K562 (cell line): ENCODE results near the gene RPTOR. TPM values are rescaled to one million over a fixed set of nuclear protein-coding genes. Genes with fewer than 3 reads are reported as not detected.

ENCODE experiments used
- ATAC-seq: fragments of 200-7000 bp; cut with Tn5 transposase; 3 replicates; pipeline ENCODE4 v1.9.1; 2020; ENCODE audit warnings: moderate library complexity
- BruUV-seq: library from RNA; stranded (reverse); fragments of 400-500 nt; replicated peaks from 2 replicates; lab custom pipeline; 2021; lab: Mats Ljungman, UMichigan
- CTCF ChIA-PET: fragments of 300-600 bp; formaldehyde crosslinking; extraction: SDS; loops from one replicate; lab custom pipeline; 2021; ENCODE audit warnings: low intra/inter-chr PET ratio; lab: Yijun Ruan, JAX
- POLR2A ChIA-PET: fragments of 300-600, 350-650 bp; sonication (Branson Sonifier 250); formaldehyde crosslinking; extraction: SDS; loops from one replicate; lab custom pipeline; 2021; ENCODE audit warnings: antibody characterized with exemption, inconsistent platforms; lab: Yijun Ruan, JAX
- DNase-seq, 4 experiments: peaks; one replicate each; pipeline versions ENCODE4 v3.0.0 to v3.0.0-alpha.2; 2011 to 2018; ENCODE audit warnings: low spot score in 3 of 4, mixed read lengths in 3 of 4; ENCODE audit errors: extremely low read depth in 1 of 4
- FAIRE-seq: peaks from 2 replicates; lab custom pipeline; 2011; peaks lifted over from hg19 to GRCh38; lab: Jason Lieb, UNC
- H2AFZ ChIP-seq: 2 replicates; pipeline ENCODE4 v1.6.0; 2011; ENCODE audit warnings: low read depth, low read length, control low read depth, inconsistent platforms
- H3K27ac ChIP-seq: fragments of 200-600 bp; 3 replicates; pipeline ENCODE4 v1.8.0; 2011; ENCODE audit warnings: low read depth, mild to moderate bottlenecking, control low read depth, inconsistent platforms, low read length, moderate library complexity, mixed read lengths; ENCODE audit errors: extremely low read depth
- H3K27me3 ChIP-seq, 2 experiments: fragments of 300-600 bp in 1 of 2; 2 replicates in 1 of 2; 3 replicates in 1 of 2; pipeline versions ENCODE4 v1.6.0 to v1.8.0; 2011; ENCODE audit warnings: inconsistent platforms in 2 of 2, low read length in 2 of 2, mild to moderate bottlenecking in 1 of 2, mixed read lengths in 1 of 2, moderate library complexity in 1 of 2; ENCODE audit not compliant: control insufficient read depth in 2 of 2, insufficient read depth in 2 of 2
- H3K36me3 ChIP-seq: fragments of 300-600 bp; 3 replicates; pipeline ENCODE4 v1.8.0; 2011; ENCODE audit warnings: mild to moderate bottlenecking, low read length, inconsistent platforms; ENCODE audit not compliant: control insufficient read depth, insufficient read depth
- H3K4me1 ChIP-seq, 2 experiments: fragments of 200-600 bp in 1 of 2; replicated peaks in 1 of 2; 2 replicates in 1 of 2; 3 replicates in 1 of 2; pipeline versions ENCODE4 v1.5.1 to v1.8.0; 2011; ENCODE audit warnings: inconsistent platforms in 2 of 2, low read length in 2 of 2, mild to moderate bottlenecking in 1 of 2, mixed read lengths in 1 of 2, moderate library complexity in 1 of 2; ENCODE audit not compliant: control insufficient read depth in 2 of 2, insufficient read depth in 2 of 2
- H3K4me2 ChIP-seq: 2 replicates; pipeline ENCODE4 v1.6.1; 2011; ENCODE audit warnings: low read length, control low read depth, inconsistent platforms, mixed read lengths; ENCODE audit not compliant: insufficient read depth
- H3K4me3 ChIP-seq: fragments of 200-600 bp; sonication (generic), shearing (Covaris generic); 2 replicates; pipeline ENCODE4 v1.5.1; 2016; ENCODE audit warnings: control low read depth, inconsistent platforms
- H3K79me2 ChIP-seq: fragments of 200-600 bp; 3 replicates; pipeline ENCODE4 v1.8.0; 2011; ENCODE audit warnings: low read length, inconsistent platforms; ENCODE audit not compliant: control insufficient read depth, insufficient read depth
- H3K9ac ChIP-seq, 2 experiments: 2 replicates each; pipeline versions ENCODE4 v1.6.0 to v1.6.1; 2011; ENCODE audit warnings: low read depth in 2 of 2, low read length in 2 of 2, control low read depth in 1 of 2, inconsistent platforms in 1 of 2, mild to moderate bottlenecking in 1 of 2, mixed read lengths in 1 of 2; ENCODE audit not compliant: insufficient read depth in 1 of 2
- H3K9me1 ChIP-seq: one replicate; pipeline ENCODE4 v1.6.0; 2011; ENCODE audit warnings: inconsistent platforms, mild to moderate bottlenecking, low read length, moderate library complexity; ENCODE audit not compliant: control insufficient read depth, insufficient read depth
- H3K9me3 ChIP-seq: replicated peaks from 2 replicates; pipeline ENCODE4 v1.5.1; 2011; ENCODE audit warnings: low read depth, low read length, inconsistent platforms; ENCODE audit not compliant: control insufficient read depth, insufficient read depth
- H4K20me1 ChIP-seq: replicated peaks from 2 replicates; pipeline ENCODE4 v1.6.1; 2011; ENCODE audit warnings: low read length, inconsistent platforms, mixed read lengths; ENCODE audit not compliant: control insufficient read depth, insufficient read depth
- ARID2 ChIP-seq: fragments of 450-650 bp; IDR thresholded peaks from 2 replicates; pipeline ENCODE4 v1.6.1; 2017; ENCODE audit warnings: antibody characterized with exemption, mild to moderate bottlenecking
- BCL6 ChIP-seq: fragments of 250-450 bp; sonication (Bioruptor Pico); IDR thresholded peaks from 2 replicates; pipeline ENCODE4 v1.4.0; 2020
- FOSL1 ChIP-seq: fragments of 200-800 bp; sonication (Bioruptor generic); conservative IDR thresholded peaks from 2 replicates; pipeline ENCODE4 v1.6.1; 2016; ENCODE audit warnings: missing genetic modification characterization, missing compliant biosample characterization
- GATAD2A ChIP-seq: fragments of 450-650 bp; IDR thresholded peaks from 2 replicates; pipeline ENCODE4 v1.6.1; 2017
- KLF16 ChIP-seq: IDR thresholded peaks from 2 replicates; pipeline ENCODE4 v1.6.1; 2016; ENCODE audit warnings: antibody characterized with exemption
- NFE2 ChIP-seq: IDR thresholded peaks from 2 replicates; pipeline ENCODE4 v1.6.1; 2014; ENCODE audit warnings: antibody characterized with exemption, low read depth
- PHB2 ChIP-seq: fragments of 450-650 bp; IDR thresholded peaks from 2 replicates; pipeline ENCODE4 v1.6.1; 2017; ENCODE audit warnings: low read depth
- ZC3H8 ChIP-seq: fragments of 450-650 bp; IDR thresholded peaks from 2 replicates; pipeline ENCODE4 v1.6.1; 2017
- ZNF644 ChIP-seq: fragments of 200-800 bp; sonication (Bioruptor generic); IDR thresholded peaks from 2 replicates; pipeline ENCODE4 v1.6.1; 2016; ENCODE audit warnings: low read depth, missing genetic modification characterization, missing compliant biosample characterization
- ZNF75A ChIP-seq: fragments of 450-650 bp; formaldehyde crosslinking; IDR thresholded peaks from 2 replicates; pipeline ENCODE4 v1.4.0; 2020; ENCODE audit warnings: mild to moderate bottlenecking
- WGBS: fragments of 100-300 bp; shearing (Covaris generic); methylation state at CpG from one replicate; pipeline ENCODE4 v1.1.6; 2016; ENCODE audit warnings: low coverage, mixed read lengths; ENCODE audit not compliant: insufficient coverage; ENCODE audit errors: missing lambda C conversion rate; 5-methylcytosine and 5-hydroxymethylcytosine counted together
- in situ Hi-C: fragments of 300-500 bp; cut with MboI; formaldehyde crosslinking; loops from 4 replicates; pipeline ENCODE4 v1.15.0; 2018; ENCODE audit warnings: inconsistent platforms, mixed read lengths
- intact Hi-C: fragments of 100-400 bp; cut with micrococcal nuclease; formaldehyde crosslinking; loops from 2 replicates; pipeline ENCODE4 v1.14.2; 2022
- polyA plus RNA-seq, 8 experiments: library from polyadenylated mRNA; depleted of rRNA in 4 of 8; stranded (reverse) in 5 of 8; unstranded in 3 of 8; fragments of >200 nt; fragmentation: Nextera tagmentation in 2 of 8; fragmentation: Illumina TruSeq in 1 of 8; extraction: Ambion mirVana in 2 of 8; extraction: Trizol in 1 of 8; gene quantifications; 2 replicates each; pipeline versions ENCODE4 v1.2.1 to v1.2.3, GENCODE V29; 2011 to 2014; ENCODE audit warnings: inconsistent platforms in 1 of 8, missing spikeins in 1 of 8
- total RNA-seq, 7 experiments: library from RNA; depleted of rRNA in 6 of 7; stranded (reverse); fragments of >200 nt in 6 of 7; fragmentation: Illumina TruSeq in 2 of 7; extraction: Trizol in 2 of 7; gene quantifications; 2 replicates each; pipeline versions ENCODE4 v1.2.1 to v1.2.3, GENCODE V29; 2011 to 2021; ENCODE audit warnings: low replicate concordance in 1 of 7
- TF ChIP-seq, protein P1 (sequence below): sonication (generic); formaldehyde crosslinking; IDR thresholded peaks from 2 replicates; pipeline ENCODE4 v1.8.1; 2023; ENCODE audit warnings: mild to moderate bottlenecking, missing genetic modification reagents
- TF ChIP-seq, protein P2 (sequence below): sonication (generic); formaldehyde crosslinking; IDR thresholded peaks from 2 replicates; pipeline ENCODE4 v1.5.0; 2020; ENCODE audit warnings: missing genetic modification reagents

The RPTOR gene
- total and polyA plus RNA-seq, 9 of the 15 experiments (the other 6 are each of a cell fraction or from before 2014, with no cell fraction given) = 0.24 to 54.1 (median 10.2) TPM

DNA sequence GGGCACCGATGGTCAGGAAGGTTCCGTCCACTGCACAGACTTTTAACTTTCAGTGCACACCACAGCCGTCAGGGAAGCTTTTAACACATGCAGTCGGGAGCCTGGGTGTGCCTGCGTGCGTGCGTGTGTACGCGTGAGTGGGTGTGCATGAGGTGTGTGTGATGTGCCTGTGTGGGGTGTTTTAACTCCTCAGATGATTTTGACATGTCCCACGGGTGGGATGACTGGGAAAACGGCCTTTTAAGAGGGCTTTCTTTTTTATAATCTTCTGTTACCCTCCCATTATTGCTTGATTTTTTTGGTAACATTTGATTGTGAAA lies 294.3 kb downstream of the RPTOR start:
- ATAC-seq (no peak), DNase-seq (no peak), FAIRE-seq (no peak)
- no peak for TF ChIP-seq PHB2
- no peak for TF ChIP-seq NFE2
- no peak for TF ChIP-seq FOSL1 (tag)
- no peak for TF ChIP-seq GATAD2A
- BruUV-seq = no TSS peak
- in situ Hi-C loops = no loop called here
- intact Hi-C loops = no loop called here
- CTCF ChIA-PET = no interaction called here
- 96% methylated on average over 6 of the region's 11 CpGs for WGBS
- H3K4me2 ChIP-seq = no peak overlapping the region
- no peaks in the 10 kb centered on the region for H3K9me3 ChIP-seq
- no peaks in the 10 kb centered on the region for H3K9me1 ChIP-seq
- no peaks in the 10 kb centered on the region for H3K79me2 ChIP-seq
- no peak overlapping the region for H3K4me3 ChIP-seq
- H3K27ac ChIP-seq = no peak overlapping the region
- no peaks in the 10 kb centered on the region for H4K20me1 ChIP-seq
- H3K36me3 ChIP-seq = peaks cover 24% of the 10 kb centered on the region
- no peaks in the 10 kb centered on the region for H3K27me3 ChIP-seq
- H2AFZ ChIP-seq = no peak overlapping the region
- peaks cover 0 to 13% of the 10 kb centered on the region in 2 experiments; a peak in 2 of 5 replicates for H3K4me1 ChIP-seq
- POLR2A ChIA-PET = no interaction called here
- H3K9ac ChIP-seq = no peak overlapping the region

DNA sequence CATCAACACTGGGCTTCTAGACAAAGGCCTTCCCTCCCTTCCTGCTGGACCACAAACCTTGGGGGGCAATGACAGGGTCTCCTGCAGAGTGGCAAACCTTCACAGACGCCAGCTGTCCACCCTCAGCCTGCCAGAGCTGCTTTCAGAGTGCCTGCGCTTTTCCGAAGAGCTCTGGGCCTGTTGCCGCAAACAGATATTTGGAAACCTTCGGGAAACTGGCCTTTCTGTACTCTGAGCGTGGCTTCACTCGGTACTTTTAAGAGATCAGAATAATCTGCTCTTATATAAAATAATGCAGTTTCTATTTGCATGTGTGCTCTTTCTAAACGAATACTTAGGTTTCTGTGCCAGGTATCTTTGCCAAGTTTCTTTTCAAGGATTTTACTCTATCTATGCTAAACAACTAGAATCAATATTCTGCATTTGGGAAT lies 294.9 kb downstream of the RPTOR start:
- ChIA-PET CTCF (no interaction called here), POLR2A (interaction anchor here (2.5 kb wide), 1 partner anchor 16 kb away, joined by 8 read pairs; no protein-coding TSS in a partner anchor)
- Histone ChIP-seq H3K79me2 (no peaks in the 10 kb centered on the region), H3K4me3 (no peak overlapping the region), H3K4me2 (no peak overlapping the region), H3K9me1 (no peaks in the 10 kb centered on the region), H3K27ac (no peak overlapping the region)
- ATAC-seq (no peak), FAIRE-seq (no peak), DNase-seq (no peak)
- WGBS = 96% methylated on average over 8 of the region's 8 CpGs
- no TSS peak for BruUV-seq
- TF ChIP-seq, protein P1, sequence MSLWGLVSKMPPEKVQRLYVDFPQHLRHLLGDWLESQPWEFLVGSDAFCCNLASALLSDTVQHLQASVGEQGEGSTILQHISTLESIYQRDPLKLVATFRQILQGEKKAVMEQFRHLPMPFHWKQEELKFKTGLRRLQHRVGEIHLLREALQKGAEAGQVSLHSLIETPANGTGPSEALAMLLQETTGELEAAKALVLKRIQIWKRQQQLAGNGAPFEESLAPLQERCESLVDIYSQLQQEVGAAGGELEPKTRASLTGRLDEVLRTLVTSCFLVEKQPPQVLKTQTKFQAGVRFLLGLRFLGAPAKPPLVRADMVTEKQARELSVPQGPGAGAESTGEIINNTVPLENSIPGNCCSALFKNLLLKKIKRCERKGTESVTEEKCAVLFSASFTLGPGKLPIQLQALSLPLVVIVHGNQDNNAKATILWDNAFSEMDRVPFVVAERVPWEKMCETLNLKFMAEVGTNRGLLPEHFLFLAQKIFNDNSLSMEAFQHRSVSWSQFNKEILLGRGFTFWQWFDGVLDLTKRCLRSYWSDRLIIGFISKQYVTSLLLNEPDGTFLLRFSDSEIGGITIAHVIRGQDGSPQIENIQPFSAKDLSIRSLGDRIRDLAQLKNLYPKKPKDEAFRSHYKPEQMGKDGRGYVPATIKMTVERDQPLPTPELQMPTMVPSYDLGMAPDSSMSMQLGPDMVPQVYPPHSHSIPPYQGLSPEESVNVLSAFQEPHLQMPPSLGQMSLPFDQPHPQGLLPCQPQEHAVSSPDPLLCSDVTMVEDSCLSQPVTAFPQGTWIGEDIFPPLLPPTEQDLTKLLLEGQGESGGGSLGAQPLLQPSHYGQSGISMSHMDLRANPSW (CRISPR knock-in tag) = no peak
- TF ChIP-seq KLF16 (no peak), ZC3H8 (no peak), BCL6 (no peak), ZNF75A (no peak), ZNF644 (tag) (no peak), ARID2 (no peak)
- TF ChIP-seq, protein P2, sequence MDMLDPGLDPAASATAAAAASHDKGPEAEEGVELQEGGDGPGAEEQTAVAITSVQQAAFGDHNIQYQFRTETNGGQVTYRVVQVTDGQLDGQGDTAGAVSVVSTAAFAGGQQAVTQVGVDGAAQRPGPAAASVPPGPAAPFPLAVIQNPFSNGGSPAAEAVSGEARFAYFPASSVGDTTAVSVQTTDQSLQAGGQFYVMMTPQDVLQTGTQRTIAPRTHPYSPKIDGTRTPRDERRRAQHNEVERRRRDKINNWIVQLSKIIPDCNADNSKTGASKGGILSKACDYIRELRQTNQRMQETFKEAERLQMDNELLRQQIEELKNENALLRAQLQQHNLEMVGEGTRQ (CRISPR knock-in tag) = no peak
- TF ChIP-seq, all 486 proteins: peak for 0
- no peaks in the 10 kb centered on the region for H3K27me3 ChIP-seq
- H3K36me3 ChIP-seq = peaks cover 24% of the 10 kb centered on the region
- in situ Hi-C loops (no loop called here), intact Hi-C loops (no loop called here)
- H3K4me1 ChIP-seq = peaks cover 0 to 8% of the 10 kb centered on the region in 2 experiments; a peak in 2 of 5 replicates
- no peaks in the 10 kb centered on the region for H3K9me3 ChIP-seq
- no peak overlapping the region for H2AFZ ChIP-seq
- H4K20me1 ChIP-seq = no peaks in the 10 kb centered on the region
- H3K9ac ChIP-seq = no peak overlapping the region
